Kidney capillary endothelial cell (primary cell): ENCODE measurements around the gene LTN1.
"Not testable (repeated sequence)": the region's sequence is repeated elsewhere in the genome, so short reads cannot be mapped to it uniquely, and the experiment has no call there.

Experiments
- DNase-seq: peaks from one replicate; pipeline ENCODE4 v3.0.0-alpha.2; 2018; ENCODE audit warnings: low spot score

Gene LTN1

DNA sequence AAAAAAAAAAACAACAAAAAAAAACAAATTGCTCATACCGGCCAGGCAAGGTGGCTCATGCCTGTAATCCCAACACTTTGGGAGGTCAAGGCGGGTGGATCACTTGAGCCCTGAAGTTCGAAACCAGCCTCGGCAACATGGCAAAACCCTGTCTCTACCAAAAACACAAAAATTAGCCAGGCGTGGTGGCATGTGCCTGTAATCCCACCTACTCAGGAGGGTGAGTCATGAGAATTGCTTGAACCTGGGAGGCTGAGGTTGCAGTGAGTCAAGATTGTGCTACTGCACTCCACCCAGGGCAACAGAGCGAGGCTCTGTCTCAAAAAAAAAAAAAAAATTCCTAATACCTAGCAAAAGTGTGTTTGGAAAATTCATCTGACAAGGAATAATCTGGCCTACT is 4.5 kb downstream of the LTN1 start:
- DNase-seq = not testable (repeated sequence)

DNA sequence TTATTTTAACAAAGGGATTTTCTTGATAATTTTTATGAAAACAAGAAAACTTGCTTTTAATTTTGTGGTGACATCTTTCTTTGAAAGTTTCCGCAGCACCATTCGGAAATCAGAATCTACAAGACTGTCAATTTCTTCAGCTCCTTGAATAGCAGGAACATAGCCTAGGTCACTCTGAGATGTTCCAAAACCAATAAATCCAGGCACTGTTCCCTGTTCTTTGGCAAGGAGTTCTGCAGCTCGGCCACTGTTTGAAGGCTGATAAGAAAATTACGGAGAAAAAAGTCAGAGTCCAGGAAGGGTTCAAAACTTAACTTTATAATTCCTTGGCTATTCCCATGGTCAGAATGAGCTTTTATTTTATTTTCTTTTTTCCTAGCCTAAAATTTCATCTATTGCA is 6.0 kb downstream of the LTN1 start:
- no peak for DNase-seq

GRCh38 chr21:28982637-28983036 is 10.0 kb downstream of the LTN1 start:
- no peak for DNase-seq

DNA sequence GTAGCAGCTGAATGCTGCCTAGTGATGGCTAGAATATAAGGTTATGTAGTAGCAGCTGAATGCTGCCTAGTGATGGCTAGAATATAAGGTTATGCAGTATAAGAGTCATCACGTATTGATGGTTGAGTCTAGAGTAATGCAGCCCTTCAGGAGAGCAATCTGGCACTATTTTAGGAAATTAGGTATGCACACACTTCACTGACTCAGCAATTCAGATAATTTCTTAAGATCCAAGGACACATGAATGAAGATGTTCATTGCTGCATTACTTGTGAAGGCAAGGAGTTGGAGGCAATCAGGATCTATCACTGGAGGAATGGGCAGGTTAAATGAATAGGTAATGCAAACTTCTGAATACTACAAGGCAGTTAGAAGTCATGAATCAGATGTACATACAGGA is 13.6 kb downstream of the LTN1 start:
- DNase-seq = no peak

- DNase-seq = no peak
These were observed 17.3 kb downstream of the LTN1 start for GRCh38 chr21:28975397-28975796.

DNA sequence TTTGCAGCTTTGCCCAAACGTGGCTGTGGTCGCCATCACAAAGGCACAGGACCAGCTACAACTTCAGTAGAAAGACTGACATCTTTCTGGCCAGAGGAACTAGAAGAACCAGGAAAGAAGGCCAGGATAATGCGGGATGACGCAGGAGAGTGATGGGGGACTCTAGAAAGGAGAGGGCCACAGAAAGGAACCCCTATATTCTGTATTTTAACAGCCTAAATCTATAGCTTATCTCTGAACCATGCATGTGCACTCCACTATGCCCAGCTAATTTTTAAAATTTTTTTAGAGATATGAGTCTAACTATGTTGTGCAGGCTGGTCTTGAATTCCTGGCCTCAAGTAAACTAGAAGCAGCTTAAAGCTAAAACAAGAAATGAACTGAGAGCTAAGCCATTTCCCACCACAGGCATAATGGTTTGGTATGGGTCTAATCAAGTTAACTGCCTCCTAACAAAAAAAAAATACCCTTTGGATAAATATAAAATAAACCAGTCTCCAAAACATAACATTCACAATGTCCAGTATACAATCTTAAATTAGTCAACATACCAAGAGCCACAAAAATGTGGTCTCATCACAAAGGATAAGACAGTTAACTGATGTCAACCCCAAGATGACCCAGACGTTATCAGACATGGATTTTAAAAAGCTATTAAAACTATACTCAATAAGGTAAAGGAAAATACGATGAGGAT is 18.0 kb downstream of the LTN1 start:
- DNase-seq = no peak

DNA sequence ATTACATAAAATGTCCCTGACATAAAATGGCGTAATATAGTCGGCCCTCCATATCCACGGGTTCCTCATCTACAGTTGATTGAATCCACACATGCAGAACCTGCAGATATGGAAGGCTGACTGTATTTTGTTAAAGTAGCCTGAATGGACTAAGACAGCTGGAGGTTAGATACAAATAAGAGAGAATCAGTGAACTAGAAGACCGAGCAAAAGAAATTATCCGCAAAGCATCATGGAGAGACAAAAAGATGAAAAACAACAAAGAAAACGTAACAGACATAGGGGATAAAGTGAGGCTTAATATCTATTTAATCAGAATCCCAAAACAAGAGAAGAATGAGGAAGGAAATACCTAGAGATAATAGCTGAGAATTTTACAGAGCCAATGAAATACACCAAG is 20.3 kb downstream of the LTN1 start:
- no peak for DNase-seq

DNA sequence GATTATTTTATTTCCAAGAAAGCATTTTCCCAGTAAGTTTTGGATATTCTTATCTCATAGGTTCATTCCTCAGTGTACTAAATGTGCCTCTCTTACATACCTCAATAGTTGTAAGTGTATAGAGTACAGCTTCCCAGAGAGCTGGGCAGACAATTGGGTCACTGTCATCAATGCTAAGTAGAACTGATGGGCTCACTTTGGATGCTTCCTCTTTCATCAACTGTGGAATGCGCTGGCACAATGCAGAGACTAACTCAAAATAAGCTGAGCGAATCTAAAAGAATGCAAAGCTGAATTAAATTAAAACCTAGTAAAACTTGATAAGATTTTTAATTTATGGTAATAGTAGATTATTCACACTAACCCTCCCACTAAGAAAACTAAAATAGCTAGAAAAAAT is 21.5 kb downstream of the LTN1 start:
- DNase-seq = no peak

GRCh38 chr21:28963831-28964230 is 28.8 kb downstream of the LTN1 start:
- no peak for DNase-seq

DNA sequence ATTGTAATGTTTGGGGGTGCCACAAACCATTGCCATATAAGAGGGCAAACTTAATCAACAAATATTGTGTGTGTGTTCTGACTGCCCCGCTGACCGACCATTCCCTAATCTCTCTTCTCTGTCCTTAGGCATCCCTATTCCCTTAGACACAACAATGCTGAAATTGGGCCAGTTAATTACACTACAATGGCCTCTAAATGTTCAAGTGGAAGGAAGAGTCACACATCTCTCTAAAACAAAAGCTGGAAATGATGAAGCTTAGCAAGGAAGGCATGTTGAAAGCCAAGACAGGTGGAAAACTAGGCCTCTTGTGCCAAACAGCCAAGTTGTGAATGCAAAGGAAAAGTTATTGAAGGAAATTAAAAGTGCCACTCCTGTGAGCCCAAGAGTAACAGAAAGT is 30.2 kb downstream of the LTN1 start:
- DNase-seq = no peak

GRCh38 chr21:28961927-28962326 is 30.8 kb downstream of the LTN1 start:
- no peak for DNase-seq

DNA sequence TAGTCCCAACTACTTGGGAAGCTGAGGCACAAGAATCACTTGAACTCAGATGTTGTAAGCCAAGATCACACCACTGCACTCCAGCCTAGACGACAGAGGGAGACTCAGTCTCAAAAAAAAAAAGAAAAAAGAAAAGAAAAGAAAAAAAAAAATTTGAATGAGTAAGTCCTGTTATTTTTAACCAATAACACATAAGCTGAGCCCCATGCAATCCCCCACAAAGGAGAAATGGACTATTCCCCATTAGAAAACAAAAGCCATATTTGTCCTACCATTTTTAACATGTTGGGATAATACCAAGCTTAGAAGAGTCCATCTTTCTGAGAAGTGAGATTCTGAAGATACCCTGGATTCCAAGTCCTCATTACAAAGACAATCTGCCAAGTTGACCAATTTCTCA is 32.4 kb downstream of the LTN1 start:
- no peak for DNase-seq

GRCh38 chr21:28959367-28960099 is 33.1 kb downstream of the LTN1 start:
- DNase-seq = peak; percentile 33

DNA sequence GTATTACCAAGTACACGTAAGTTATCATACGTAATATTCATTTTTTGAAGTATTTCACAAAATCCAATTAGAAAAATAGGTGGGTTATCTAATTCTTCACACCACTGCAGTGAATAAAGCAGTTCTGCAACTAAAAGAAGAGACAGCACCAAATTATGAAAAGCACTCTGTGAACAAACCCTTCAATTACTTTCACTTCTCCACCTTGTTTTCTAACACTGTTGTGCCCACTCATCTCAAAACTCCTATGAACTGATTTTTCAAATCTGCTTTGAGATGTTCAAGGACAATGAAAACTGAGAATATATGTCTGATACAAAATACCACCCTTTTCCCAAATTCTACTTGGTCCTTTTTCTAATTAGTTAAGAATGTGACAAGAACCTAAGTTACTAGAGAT is 39.4 kb downstream of the LTN1 start:
- DNase-seq = no peak

DNA sequence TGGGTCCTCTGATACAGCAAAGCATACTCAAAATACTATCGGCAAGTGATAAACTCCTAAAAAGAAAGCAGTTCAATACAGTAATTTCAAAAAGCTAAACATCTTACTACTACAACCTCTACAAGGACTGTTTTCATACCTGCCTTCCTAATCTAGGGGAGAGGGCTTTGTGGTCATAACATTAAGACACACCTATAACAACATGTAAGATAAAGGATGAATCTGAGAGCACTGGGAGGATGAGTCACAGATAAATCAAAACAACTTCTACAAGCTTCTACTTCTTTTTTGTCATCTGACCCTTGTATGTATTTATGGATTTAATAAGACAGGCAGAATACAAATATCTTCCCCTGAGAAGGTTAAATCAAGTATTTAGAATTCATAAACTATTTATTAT is 40.0 kb downstream of the LTN1 start:
- DNase-seq = no peak

- DNase-seq = no peak
These were observed 43.4 kb downstream of the LTN1 start for GRCh38 chr21:28949318-28949717.

- DNase-seq = no peak
These were observed 48.4 kb downstream of the LTN1 start for GRCh38 chr21:28944296-28944695.

DNA sequence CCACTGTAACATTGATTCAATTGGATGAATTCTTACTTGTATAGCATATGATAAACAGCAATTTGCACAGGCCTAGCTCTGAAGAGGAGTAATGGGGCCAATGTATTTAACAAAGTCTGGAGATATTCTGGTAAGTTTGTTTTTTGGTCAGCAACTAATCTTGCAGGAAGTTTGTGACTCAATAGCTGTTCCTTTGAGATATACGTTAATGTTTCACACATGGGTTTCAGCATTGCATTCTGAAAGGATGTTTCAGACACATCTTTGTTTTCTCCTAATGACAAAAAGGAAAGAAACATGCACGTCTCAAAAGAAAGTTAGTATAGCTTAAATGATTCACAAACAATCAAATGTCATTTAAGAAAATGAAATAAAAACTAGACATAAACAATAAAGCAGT is 49.0 kb downstream of the LTN1 start:
- DNase-seq = peak; percentile 17

DNA sequence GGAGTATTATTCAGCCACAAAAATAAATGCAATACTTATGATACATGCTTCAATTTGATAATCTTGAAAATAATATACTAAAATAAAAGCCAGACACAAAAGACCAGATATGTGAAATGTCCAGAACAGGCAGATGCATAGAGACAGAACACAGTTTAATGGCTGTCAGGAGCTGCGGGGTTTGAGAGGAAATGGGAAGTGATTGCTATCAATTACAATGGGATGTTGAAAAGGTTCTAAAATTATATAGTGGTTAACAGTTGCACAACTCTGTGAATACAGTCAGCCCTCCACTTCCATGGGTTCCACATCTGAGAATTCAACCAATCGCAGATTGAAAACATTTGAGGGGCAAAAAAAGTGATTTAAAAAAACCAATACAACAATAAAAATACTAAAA is 54.0 kb downstream of the LTN1 start:
- no peak for DNase-seq

GRCh38 chr21:28937737-28938136 is 54.9 kb downstream of the LTN1 start:
- no peak for DNase-seq

- no peak for DNase-seq
These were observed 56.0 kb downstream of the LTN1 start for GRCh38 chr21:28936721-28937120.

- no peak for DNase-seq
These were observed 56.6 kb downstream of the LTN1 start for GRCh38 chr21:28936036-28936435.

GRCh38 chr21:28932717-28933116 is 60.0 kb downstream of the LTN1 start:
- DNase-seq = no peak
